Measurements from ENCODE around the gene TAS1R3. TPM values are rescaled to one million over a fixed set of nuclear protein-coding genes. Genes with fewer than 3 reads are reported as not detected.

TAS1R3 gene
- total RNA-seq, 1 experiment from 2014 or later = 0.22 TPM

DNA sequence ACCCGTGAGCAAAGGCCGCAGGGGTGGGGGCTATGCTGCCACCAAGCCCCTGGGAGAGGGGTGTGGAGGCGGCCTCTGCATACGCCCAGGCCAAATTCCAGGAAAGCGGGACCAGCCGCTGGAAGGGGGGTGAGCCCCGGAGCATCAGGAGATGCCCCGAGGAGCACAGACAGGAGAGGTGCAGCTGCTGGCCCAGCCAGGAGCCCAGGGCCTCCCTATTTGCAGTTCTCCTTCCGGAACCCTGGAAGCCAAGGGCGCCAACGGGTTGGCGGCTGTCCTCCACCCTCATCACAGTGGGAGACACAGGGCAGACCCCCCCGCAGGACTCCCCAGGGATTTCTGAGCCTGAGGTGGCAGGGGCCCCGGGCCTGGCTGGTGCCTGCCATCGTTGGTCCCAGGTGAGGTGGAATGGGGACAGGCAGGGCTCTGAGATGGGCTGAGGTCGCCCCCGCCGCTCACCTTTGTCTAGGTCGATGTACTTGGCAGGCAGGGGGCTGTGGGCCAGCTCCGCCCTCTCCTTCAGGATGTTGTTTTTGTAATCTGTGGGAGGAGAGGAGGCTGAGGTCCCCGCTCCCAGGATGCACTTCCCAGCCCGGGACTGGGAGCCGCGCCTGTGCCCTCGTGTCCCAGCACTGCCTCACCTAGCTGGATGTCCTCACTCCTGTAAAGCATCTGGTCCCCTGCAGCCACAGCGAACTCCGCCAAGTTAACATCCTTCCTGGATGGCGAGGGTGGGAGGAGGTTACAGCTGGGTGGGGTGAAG is 22.5 kb downstream of the TAS1R3 start:
- CTCF ChIA-PET = interaction anchor here (1.0 to 1.5 kb wide), 7 partner anchors 8 to 62 kb away, joined by 3 to 4 read pairs (median 3); partner anchors contain the start of gene AURKAIP1
- DNase-seq (ENCODE audit: low spot score) = peak; percentile 68
- Mint-ChIP-seq H3K36me3 (no peaks in the 10 kb centered on the region), H3K27me3 (ENCODE audit: low read depth) (peaks cover 17% of the 10 kb centered on the region), H3K4me1 (peaks cover 25% of the 10 kb centered on the region), H3K27ac (no peak overlapping the region), H3K9me3 (no peaks in the 10 kb centered on the region), H3K4me3 (peak overlapping the region; percentile 73)
- TF ChIP-seq NR2C2 (CRISPR knock-in tag; IDR thresholded peaks at IDR 0.05) = no peak
- TF ChIP-seq ZNF232 (CRISPR knock-in tag; IDR thresholded peaks at IDR 0.05) = no peak
- peak; percentile 73; the same call in 1 of the 2 replicates for TF ChIP-seq TEAD1 (CRISPR knock-in tag; IDR thresholded peaks at IDR 0.05)
- TF ChIP-seq FOXP1 (CRISPR knock-in tag; IDR thresholded peaks at IDR 0.05; ENCODE audit: borderline replicate concordance) = 0 out of 2 replicates have a peak, but pooled peaks have one; percentile 53
- TF ChIP-seq ARID4B (CRISPR knock-in tag; IDR thresholded peaks at IDR 0.05; ENCODE audit: borderline replicate concordance) = 0 out of 2 replicates have a peak, but pooled peaks have one; percentile 47
- no peak for TF ChIP-seq JAZF1 (CRISPR knock-in tag; IDR thresholded peaks at IDR 0.05)
- TF ChIP-seq E2F4 (CRISPR knock-in tag; IDR thresholded peaks at IDR 0.05; ENCODE audit: borderline replicate concordance, low read depth) = 0 out of 2 replicates have a peak, but pooled peaks have one; percentile 22
- TF ChIP-seq FOXP4 (CRISPR knock-in tag; IDR thresholded peaks at IDR 0.05) = peak; percentile 34; the same call in 1 of the 2 replicates
- TF ChIP-seq, protein P1, sequence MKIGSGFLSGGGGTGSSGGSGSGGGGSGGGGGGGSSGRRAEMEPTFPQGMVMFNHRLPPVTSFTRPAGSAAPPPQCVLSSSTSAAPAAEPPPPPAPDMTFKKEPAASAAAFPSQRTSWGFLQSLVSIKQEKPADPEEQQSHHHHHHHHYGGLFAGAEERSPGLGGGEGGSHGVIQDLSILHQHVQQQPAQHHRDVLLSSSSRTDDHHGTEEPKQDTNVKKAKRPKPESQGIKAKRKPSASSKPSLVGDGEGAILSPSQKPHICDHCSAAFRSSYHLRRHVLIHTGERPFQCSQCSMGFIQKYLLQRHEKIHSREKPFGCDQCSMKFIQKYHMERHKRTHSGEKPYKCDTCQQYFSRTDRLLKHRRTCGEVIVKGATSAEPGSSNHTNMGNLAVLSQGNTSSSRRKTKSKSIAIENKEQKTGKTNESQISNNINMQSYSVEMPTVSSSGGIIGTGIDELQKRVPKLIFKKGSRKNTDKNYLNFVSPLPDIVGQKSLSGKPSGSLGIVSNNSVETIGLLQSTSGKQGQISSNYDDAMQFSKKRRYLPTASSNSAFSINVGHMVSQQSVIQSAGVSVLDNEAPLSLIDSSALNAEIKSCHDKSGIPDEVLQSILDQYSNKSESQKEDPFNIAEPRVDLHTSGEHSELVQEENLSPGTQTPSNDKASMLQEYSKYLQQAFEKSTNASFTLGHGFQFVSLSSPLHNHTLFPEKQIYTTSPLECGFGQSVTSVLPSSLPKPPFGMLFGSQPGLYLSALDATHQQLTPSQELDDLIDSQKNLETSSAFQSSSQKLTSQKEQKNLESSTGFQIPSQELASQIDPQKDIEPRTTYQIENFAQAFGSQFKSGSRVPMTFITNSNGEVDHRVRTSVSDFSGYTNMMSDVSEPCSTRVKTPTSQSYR (CRISPR knock-in tag; IDR thresholded peaks at IDR 0.05) = 0 out of 2 replicates have a peak, but pooled peaks have one; percentile 33
- TF ChIP-seq MAX (CRISPR knock-in tag; IDR thresholded peaks at IDR 0.05) = peak; percentile 67; the same call in 1 of the 2 replicates
- no peak for TF ChIP-seq ERG (CRISPR knock-in tag; IDR thresholded peaks at IDR 0.05)
- no peak for TF ChIP-seq SP1 (CRISPR knock-in tag; conservative IDR thresholded peaks at IDR 0.05)
- TF ChIP-seq ZMAT4 (CRISPR knock-in tag; IDR thresholded peaks at IDR 0.05) = no peak
- 0 out of 2 replicates have a peak, but pooled peaks have one; percentile 16 for TF ChIP-seq ZNF121 (CRISPR knock-in tag; IDR thresholded peaks at IDR 0.05)
- no peak for TF ChIP-seq SMAD4 (CRISPR knock-in tag; IDR thresholded peaks at IDR 0.05)
- 0 out of 2 replicates have a peak, but pooled peaks have one; percentile 11 for TF ChIP-seq MYBL2 (CRISPR knock-in tag; IDR thresholded peaks at IDR 0.05)
- TF ChIP-seq, protein P2, sequence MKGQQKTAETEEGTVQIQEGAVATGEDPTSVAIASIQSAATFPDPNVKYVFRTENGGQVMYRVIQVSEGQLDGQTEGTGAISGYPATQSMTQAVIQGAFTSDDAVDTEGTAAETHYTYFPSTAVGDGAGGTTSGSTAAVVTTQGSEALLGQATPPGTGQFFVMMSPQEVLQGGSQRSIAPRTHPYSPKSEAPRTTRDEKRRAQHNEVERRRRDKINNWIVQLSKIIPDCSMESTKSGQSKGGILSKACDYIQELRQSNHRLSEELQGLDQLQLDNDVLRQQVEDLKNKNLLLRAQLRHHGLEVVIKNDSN (CRISPR knock-in tag; IDR thresholded peaks at IDR 0.05) = 0 out of 2 replicates have a peak, but pooled peaks have one; percentile 28
- TF ChIP-seq FOXK1 (CRISPR knock-in tag; IDR thresholded peaks at IDR 0.05) = peak; percentile 65
- TF ChIP-seq ETV6 (CRISPR knock-in tag; IDR thresholded peaks at IDR 0.05) = peak; percentile 61; the same call in 1 of the 2 replicates
- no peak for TF ChIP-seq NFYB (CRISPR knock-in tag; conservative IDR thresholded peaks at IDR 0.05; ENCODE audit: low read depth)
- peak; percentile 67 for TF ChIP-seq ZNF423 (CRISPR knock-in tag; IDR thresholded peaks at IDR 0.05)
- no peak for TF ChIP-seq NR1H2 (CRISPR knock-in tag; IDR thresholded peaks at IDR 0.05)
- peak; percentile 62 for ATAC-seq
- POLR2A ChIA-PET = interaction anchor here (0.6 to 1.1 kb wide), 2 partner anchors 18 to 39 kb away, joined by 3 to 4 read pairs; no protein-coding TSS in a partner anchor

Data from WTC11 (cell line).